GM13977 (cell line): ENCODE results near the gene SLC6A9.

Experiments used
- DNase-seq: peaks from one replicate; pipeline ENCODE4 v3.0.0; 2012; ENCODE audit warnings: low spot score
- CTCF ChIP-seq: IDR thresholded peaks from 2 replicates; pipeline ENCODE4 v1.5.1; 2012; ENCODE audit warnings: mild to moderate bottlenecking, control low read depth; ENCODE audit not compliant: insufficient read depth; ENCODE audit errors: extremely low read depth, missing control alignments
- in situ Hi-C: fragments of 300-500 bp; cut with MboI; formaldehyde crosslinking; loops from one replicate; pipeline ENCODE4 v1.12.0; 2022; ENCODE audit warnings: low sequenced_read_pairs, low pct_unique_long_range_greater_than_20kb, mixed read lengths, inconsistent platforms; ENCODE audit not compliant: unreplicated experiment

The SLC6A9 gene

DNA sequence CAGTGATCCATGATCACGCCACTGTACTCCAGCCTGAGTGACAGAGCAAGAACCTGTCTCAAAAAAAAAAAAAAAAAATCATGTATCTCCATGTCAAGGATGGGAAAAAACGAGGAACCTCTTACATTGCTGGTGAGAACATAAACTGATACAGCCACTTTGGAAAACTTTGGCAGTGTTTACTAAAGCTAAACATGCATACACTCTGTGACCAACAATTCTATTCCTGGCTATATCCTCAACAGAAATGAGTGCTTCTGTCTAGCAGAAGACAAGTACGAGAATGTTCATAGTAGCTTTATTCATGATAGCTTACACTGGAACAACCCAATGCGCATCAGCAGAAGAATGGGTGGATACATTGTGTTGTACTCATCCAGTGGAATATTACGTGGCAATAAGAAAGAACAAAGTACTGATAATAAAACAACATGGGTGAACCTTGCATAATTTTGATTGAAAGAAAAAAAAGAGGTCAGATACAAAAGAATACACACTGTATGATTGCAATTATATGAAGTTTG is 31.5 kb upstream of the SLC6A9 start:
- in situ Hi-C loops = no loop called here
- DNase-seq = no peak
- no peak for TF ChIP-seq CTCF

GRCh38 chr1:44061857-44062256 is 30.6 kb upstream of the SLC6A9 start:
- DNase-seq = no peak
- in situ Hi-C loops = no loop called here
- no peak for TF ChIP-seq CTCF

DNA sequence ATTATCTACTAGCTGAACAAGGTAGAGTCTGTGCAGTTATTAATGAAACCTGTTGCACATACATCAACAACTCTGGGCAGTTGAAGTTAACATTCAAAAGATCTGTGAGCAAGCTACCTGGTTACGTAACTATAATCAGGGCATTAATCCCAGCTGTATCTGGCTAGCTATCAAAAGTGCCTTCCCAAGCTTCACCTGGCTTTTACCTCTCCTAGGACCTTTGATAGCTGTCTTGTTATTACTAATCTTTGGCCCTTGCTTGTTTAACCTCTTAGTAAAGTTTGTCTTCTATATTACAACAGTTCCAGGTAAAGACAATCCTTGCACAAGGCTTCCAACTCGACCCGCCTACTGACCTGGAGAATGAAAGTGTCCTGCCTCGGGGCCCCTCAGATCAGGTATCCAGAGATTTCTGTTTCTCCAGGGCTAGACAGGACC is 29.6 kb upstream of the SLC6A9 start:
- in situ Hi-C loops = no loop called here
- DNase-seq = no peak
- no peak for TF ChIP-seq CTCF

GRCh38 chr1:44059664-44060355 is 28.5 kb upstream of the SLC6A9 start:
- no peak for DNase-seq

GRCh38 chr1:44059212-44059611 is 27.9 kb upstream of the SLC6A9 start:
- in situ Hi-C loops = no loop called here
- TF ChIP-seq CTCF = no peak
- DNase-seq = no peak

More at GRCh38 chr1:44059664-44060355, 28.5 kb upstream of the SLC6A9 start:
- no peak for TF ChIP-seq CTCF
- in situ Hi-C loops = no loop called here

GRCh38 chr1:44057293-44057692 is 26.0 kb upstream of the SLC6A9 start:
- in situ Hi-C loops = no loop called here
- TF ChIP-seq CTCF = no peak
- no peak for DNase-seq
